A673 (cell line): ENCODE results near the gene CHTOP. TPM values are rescaled to one million over a fixed set of nuclear protein-coding genes. Genes with fewer than 3 reads are reported as not detected.

Experiments used
- BruUV-seq: library from RNA; stranded (reverse); fragments of 400-500 nt; replicated peaks from 2 replicates; lab custom pipeline; 2021; lab: Mats Ljungman, UMichigan
- CTCF ChIA-PET: fragments of 300-600 bp; sonication (Branson Sonifier 250); formaldehyde crosslinking; loops from one replicate; lab custom pipeline; 2022; ENCODE audit warnings: antibody characterized with exemption; lab: Charles Lee
- POLR2A ChIA-PET: fragments of 300-600 bp; sonication (Branson Sonifier 250); formaldehyde crosslinking; loops from one replicate; lab custom pipeline; 2022; ENCODE audit warnings: antibody characterized with exemption; ENCODE audit not compliant: low non-redundant PET; lab: Charles Lee
- DNase-seq: peaks from one replicate; pipeline ENCODE4 v3.0.0-alpha.2; 2015; ENCODE audit warnings: low spot score
- H3K27ac ChIP-seq: fragments of 200-600 bp; sonication (generic); 2 replicates; pipeline ENCODE4 v1.5.1; 2016; ENCODE audit warnings: mixed run types, low read depth, mild to moderate bottlenecking, mixed read lengths, antibody characterized with exemption, low read length; ENCODE audit not compliant: poor library complexity, severe bottlenecking
- H3K27me3 ChIP-seq: fragments of 200-600 bp; sonication (generic); replicated peaks from 2 replicates; pipeline ENCODE4 v1.6.1; 2017; ENCODE audit warnings: mixed run types, low read depth, mild to moderate bottlenecking, mixed read lengths, antibody characterized with exemption, low read length; ENCODE audit not compliant: insufficient read depth, poor library complexity
- H3K36me3 ChIP-seq: fragments of 200-600 bp; sonication (generic); 2 replicates; pipeline ENCODE4 v1.6.1; 2016; ENCODE audit warnings: mixed run types, mild to moderate bottlenecking, mixed read lengths, antibody characterized with exemption, low read length; ENCODE audit not compliant: insufficient read depth, poor library complexity, severe bottlenecking
- H3K4me1 ChIP-seq: fragments of 200-600 bp; sonication (generic); 2 replicates; pipeline ENCODE4 v1.6.1; 2017; ENCODE audit warnings: mixed run types, mild to moderate bottlenecking, mixed read lengths, antibody characterized with exemption, low read length; ENCODE audit not compliant: insufficient read depth, poor library complexity, severe bottlenecking
- H3K4me3 ChIP-seq: fragments of 200-600 bp; sonication (generic); 2 replicates; pipeline ENCODE4 v1.5.1; 2016; ENCODE audit warnings: low read depth, mixed run types, mild to moderate bottlenecking, mixed read lengths, low read length; ENCODE audit not compliant: poor library complexity, severe bottlenecking
- H3K9me3 ChIP-seq: fragments of 200-600 bp; sonication (generic); 2 replicates; pipeline ENCODE4 v1.6.1; 2016; ENCODE audit warnings: mixed run types, low read depth, mild to moderate bottlenecking, mixed read lengths, antibody characterized with exemption, low read length; ENCODE audit not compliant: poor library complexity, severe bottlenecking
- CTCF ChIP-seq: fragments of 300-800, 200-600 bp; sonication (generic); conservative IDR thresholded peaks from 2 replicates; pipeline ENCODE4 v1.5.1; 2017; ENCODE audit warnings: low read depth, mild to moderate bottlenecking, antibody characterized with exemption, low read length, moderate library complexity, mixed read lengths
- EZH2 ChIP-seq: fragments of 200-600 bp; sonication (generic); IDR thresholded peaks from 2 replicates; pipeline ENCODE4 v1.6.1; 2017; ENCODE audit warnings: borderline replicate concordance, low read depth, mild to moderate bottlenecking, mixed read lengths, antibody characterized with exemption, low read length; ENCODE audit not compliant: poor library complexity, severe bottlenecking
- intact Hi-C: fragments of 100-400 bp; cut with micrococcal nuclease; formaldehyde crosslinking; loops from one replicate; pipeline ENCODE4 v1.10.0; 2022; ENCODE audit not compliant: unreplicated experiment
- total RNA-seq: library from RNA; stranded (reverse); gene quantifications from 2 replicates; pipeline ENCODE4 v1.2.3, GENCODE V29; 2021

CHTOP gene
- total RNA-seq, 1 experiment from 2014 or later: 101 TPM

GRCh38 chr1:153610334-153610733, 23.5 kb upstream of the CHTOP start:
- CTCF ChIA-PET: no interaction called here
- Histone ChIP-seq H3K9me3 (no peaks in the 10 kb centered on the region), H3K27ac (no peak overlapping the region), H3K27me3 (no peaks in the 10 kb centered on the region), H3K4me1 (no peaks in the 10 kb centered on the region), H3K4me3 (no peak overlapping the region), H3K36me3 (no peaks in the 10 kb centered on the region)
- BruUV-seq: no TSS peak
- intact Hi-C loops: no loop called here
- DNase-seq: no peak
- TF ChIP-seq EZH2 (no peak), CTCF (no peak)
- POLR2A ChIA-PET: no interaction called here

- ChIA-PET POLR2A (interaction anchor here (0.6 kb wide), 1 partner anchor 1654 kb away, joined by 6 read pairs; no protein-coding TSS in a partner anchor), CTCF (interaction anchor here (0.6 kb wide), 1 partner anchor 334 kb away, joined by 4 read pairs; no protein-coding TSS in a partner anchor)
- BruUV-seq: no TSS peak
- no peaks in the 10 kb centered on the region for H3K27me3 ChIP-seq
- intact Hi-C loops: no loop called here
- no peaks in the 10 kb centered on the region for H3K9me3 ChIP-seq
- H3K27ac ChIP-seq: no peak overlapping the region
- H3K4me3 ChIP-seq: no peak overlapping the region
- no peaks in the 10 kb centered on the region for H3K4me1 ChIP-seq
- H3K36me3 ChIP-seq: no peaks in the 10 kb centered on the region
- TF ChIP-seq CTCF: no peak
- TF ChIP-seq EZH2: no peak
- DNase-seq: no peak
Measured at GRCh38 chr1:153610811-153611301, 23.0 kb upstream of the CHTOP start.

- H3K4me3 ChIP-seq: no peak overlapping the region
- no TSS peak for BruUV-seq
- TF ChIP-seq CTCF (no peak), EZH2 (no peak)
- H3K27me3 ChIP-seq: no peaks in the 10 kb centered on the region
- ChIA-PET CTCF (interaction anchor here (0.6 kb wide), 1 partner anchor 334 kb away, joined by 4 read pairs; no protein-coding TSS in a partner anchor), POLR2A (interaction anchor here (0.6 kb wide), 1 partner anchor 1653 kb away, joined by 6 read pairs; no protein-coding TSS in a partner anchor)
- no peaks in the 10 kb centered on the region for H3K4me1 ChIP-seq
- H3K9me3 ChIP-seq: no peaks in the 10 kb centered on the region
- no peak overlapping the region for H3K27ac ChIP-seq
- intact Hi-C loops: no loop called here
- no peak for DNase-seq
- no peaks in the 10 kb centered on the region for H3K36me3 ChIP-seq
Measured at GRCh38 chr1:153611356-153611755, 22.5 kb upstream of the CHTOP start.
